OCI-LY1 (cell line): ENCODE measurements around the gene OR7A5.
"Not testable (repeated sequence)": the region's sequence is repeated elsewhere in the genome, so short reads cannot be mapped to it uniquely, and the experiment has no call there.

Experiments used
- EZH2 ChIP-seq: fragments of 200-600 bp; sonication (generic), shearing (Covaris generic); IDR thresholded peaks from 2 replicates; pipeline ENCODE4 v1.8.0; 2017; ENCODE audit warnings: borderline replicate concordance, mixed run types, mild to moderate bottlenecking, antibody characterized with exemption, low read length, moderate library complexity, mixed read lengths
- TF ChIP-seq, protein P1 (sequence below): fragments of 200-600 bp; sonication (generic), shearing (Covaris generic); IDR thresholded peaks from 2 replicates; pipeline ENCODE4 v1.5.1; 2017; ENCODE audit warnings: mild to moderate bottlenecking, antibody characterized with exemption, low read length, moderate library complexity, mixed read lengths

DNA sequence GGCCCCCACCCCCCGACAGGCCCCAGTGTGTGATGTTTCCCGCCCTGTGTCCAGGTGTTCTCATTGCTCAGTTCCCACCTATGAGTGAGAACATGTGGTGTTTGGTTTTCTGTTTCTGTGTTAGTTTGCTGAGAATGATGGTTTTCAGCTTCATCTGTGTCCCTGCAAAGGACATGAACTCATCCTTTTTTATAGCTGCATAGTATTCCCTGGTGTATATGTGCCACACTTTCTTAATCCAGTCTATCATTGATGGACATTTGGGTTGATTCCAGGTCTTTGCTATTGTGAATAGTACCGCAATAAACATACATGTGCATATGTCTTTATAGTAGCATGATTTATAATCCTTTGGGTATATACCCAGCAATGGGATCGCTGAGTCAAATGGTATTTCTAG lies 57.3 kb downstream of the OR7A5 start:
- TF ChIP-seq, protein P1, sequence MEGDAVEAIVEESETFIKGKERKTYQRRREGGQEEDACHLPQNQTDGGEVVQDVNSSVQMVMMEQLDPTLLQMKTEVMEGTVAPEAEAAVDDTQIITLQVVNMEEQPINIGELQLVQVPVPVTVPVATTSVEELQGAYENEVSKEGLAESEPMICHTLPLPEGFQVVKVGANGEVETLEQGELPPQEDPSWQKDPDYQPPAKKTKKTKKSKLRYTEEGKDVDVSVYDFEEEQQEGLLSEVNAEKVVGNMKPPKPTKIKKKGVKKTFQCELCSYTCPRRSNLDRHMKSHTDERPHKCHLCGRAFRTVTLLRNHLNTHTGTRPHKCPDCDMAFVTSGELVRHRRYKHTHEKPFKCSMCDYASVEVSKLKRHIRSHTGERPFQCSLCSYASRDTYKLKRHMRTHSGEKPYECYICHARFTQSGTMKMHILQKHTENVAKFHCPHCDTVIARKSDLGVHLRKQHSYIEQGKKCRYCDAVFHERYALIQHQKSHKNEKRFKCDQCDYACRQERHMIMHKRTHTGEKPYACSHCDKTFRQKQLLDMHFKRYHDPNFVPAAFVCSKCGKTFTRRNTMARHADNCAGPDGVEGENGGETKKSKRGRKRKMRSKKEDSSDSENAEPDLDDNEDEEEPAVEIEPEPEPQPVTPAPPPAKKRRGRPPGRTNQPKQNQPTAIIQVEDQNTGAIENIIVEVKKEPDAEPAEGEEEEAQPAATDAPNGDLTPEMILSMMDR: not testable (repeated sequence)
- not testable (repeated sequence) for TF ChIP-seq EZH2
